DOHH2 (cell line): ENCODE results near the gene ZNF536.

Experiments
- H3F3A ChIP-seq: fragments of 200-600 bp; sonication (generic), shearing (Covaris generic); 2 replicates; pipeline ENCODE4 v1.6.0; 2016; ENCODE audit warnings: antibody characterized with exemption, mild to moderate bottlenecking; ENCODE audit not compliant: control insufficient read depth, insufficient read depth
- H3K27ac ChIP-seq: fragments of 200-600 bp; sonication (generic); 2 replicates; pipeline ENCODE4 v1.5.1; 2014; ENCODE audit warnings: low read depth, mild to moderate bottlenecking, low read length, moderate library complexity
- H3K27me3 ChIP-seq: fragments of 200-600 bp; sonication (generic); 2 replicates; pipeline ENCODE4 v1.6.1; 2014; ENCODE audit warnings: mild to moderate bottlenecking, low read length, mixed read lengths; ENCODE audit not compliant: control insufficient read depth
- H3K36me3 ChIP-seq: fragments of 200-600 bp; sonication (generic); 2 replicates; pipeline ENCODE4 v1.6.1; 2014; ENCODE audit warnings: mild to moderate bottlenecking, low read length, moderate library complexity, mixed read lengths; ENCODE audit not compliant: control insufficient read depth
- H3K4me1 ChIP-seq: fragments of 200-600 bp; sonication (generic); 2 replicates; pipeline ENCODE4 v1.6.1; 2014; ENCODE audit warnings: mild to moderate bottlenecking, low read length, mixed read lengths; ENCODE audit not compliant: control insufficient read depth
- H3K4me2 ChIP-seq: fragments of 200-600 bp; sonication (generic); 2 replicates; pipeline ENCODE4 v1.6.0; 2014; ENCODE audit warnings: mild to moderate bottlenecking, low read length, moderate library complexity
- H3K4me3 ChIP-seq: fragments of 200-600 bp; sonication (generic); 2 replicates; pipeline ENCODE4 v1.5.1; 2014; ENCODE audit warnings: mild to moderate bottlenecking, low read length, mixed read lengths
- H3K79me2 ChIP-seq: fragments of 200-600 bp; sonication (generic); 2 replicates; pipeline ENCODE4 v1.6.1; 2014; ENCODE audit warnings: mild to moderate bottlenecking, low read length, mixed read lengths; ENCODE audit not compliant: control insufficient read depth
- H3K9me2 ChIP-seq: fragments of 200-600 bp; sonication (generic); replicated peaks from 2 replicates; pipeline ENCODE4 v1.6.1; 2014; ENCODE audit warnings: mild to moderate bottlenecking, low read length, mixed read lengths; ENCODE audit not compliant: control insufficient read depth
- H3K9me3 ChIP-seq: fragments of 200-600 bp; sonication (generic); 2 replicates; pipeline ENCODE4 v1.6.1; 2014; ENCODE audit warnings: antibody characterized with exemption, low read length, mixed read lengths; ENCODE audit not compliant: control insufficient read depth, insufficient read depth
- H4K20me1 ChIP-seq: fragments of 200-600 bp; sonication (generic); 2 replicates; pipeline ENCODE4 v1.6.0; 2014; ENCODE audit warnings: low read depth, mild to moderate bottlenecking, antibody characterized with exemption, low read length, moderate library complexity; ENCODE audit not compliant: control insufficient read depth, insufficient read depth
- EZH2phosphoT487 ChIP-seq: fragments of 200-600 bp; sonication (generic); IDR thresholded peaks from 2 replicates; pipeline ENCODE4 v1.6.1; 2017; ENCODE audit warnings: borderline replicate concordance, mild to moderate bottlenecking, antibody characterized with exemption, low read length, moderate library complexity, mixed read lengths
- TF ChIP-seq, protein P1 (sequence below): fragments of 200-600 bp; sonication (generic); IDR thresholded peaks from one replicate; pipeline ENCODE4 v1.5.1; 2014; ENCODE audit warnings: antibody characterized with exemption, mild to moderate bottlenecking, low read depth, low read length; ENCODE audit not compliant: poor library complexity, severe bottlenecking

The ZNF536 gene

DNA sequence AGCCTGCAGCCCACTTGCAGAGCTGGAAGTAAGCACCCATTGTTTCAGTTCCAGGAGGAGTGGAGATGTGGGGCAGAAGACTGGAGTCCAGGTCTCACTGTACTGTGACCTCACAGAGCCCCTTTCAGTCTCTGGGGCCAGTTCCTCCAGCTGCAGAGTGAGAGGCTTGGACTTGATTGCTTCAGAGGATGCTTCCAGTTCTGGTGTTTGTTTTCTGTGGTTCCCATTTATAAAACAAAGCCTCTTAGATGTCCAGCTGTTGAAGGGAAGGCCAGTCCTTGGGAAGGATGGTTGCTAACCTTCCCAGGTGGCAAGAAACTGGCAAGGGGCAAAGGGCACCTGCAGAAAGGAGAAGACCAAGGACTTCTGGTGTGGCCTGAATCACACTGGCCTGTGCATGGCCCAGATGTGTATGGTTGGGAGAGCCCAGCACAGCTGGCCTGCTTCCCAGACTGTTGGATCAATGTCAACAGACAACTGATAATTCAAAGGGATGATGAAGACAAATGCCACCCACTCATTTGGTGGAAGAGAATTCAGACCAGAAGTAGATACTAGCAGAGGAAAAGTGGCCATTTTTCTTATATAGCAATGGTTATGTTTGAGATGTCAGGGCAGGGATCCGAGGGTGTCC, 218.5 kb downstream of the ZNF536 start:
- no peak overlapping the region for H3K4me2 ChIP-seq
- H3K27ac ChIP-seq = no peak overlapping the region
- H3K36me3 ChIP-seq = no peaks in the 10 kb centered on the region
- H3K4me1 ChIP-seq = no peaks in the 10 kb centered on the region
- no peak overlapping the region for H3K4me3 ChIP-seq
- H3K79me2 ChIP-seq = no peaks in the 10 kb centered on the region
- TF ChIP-seq, protein P1, sequence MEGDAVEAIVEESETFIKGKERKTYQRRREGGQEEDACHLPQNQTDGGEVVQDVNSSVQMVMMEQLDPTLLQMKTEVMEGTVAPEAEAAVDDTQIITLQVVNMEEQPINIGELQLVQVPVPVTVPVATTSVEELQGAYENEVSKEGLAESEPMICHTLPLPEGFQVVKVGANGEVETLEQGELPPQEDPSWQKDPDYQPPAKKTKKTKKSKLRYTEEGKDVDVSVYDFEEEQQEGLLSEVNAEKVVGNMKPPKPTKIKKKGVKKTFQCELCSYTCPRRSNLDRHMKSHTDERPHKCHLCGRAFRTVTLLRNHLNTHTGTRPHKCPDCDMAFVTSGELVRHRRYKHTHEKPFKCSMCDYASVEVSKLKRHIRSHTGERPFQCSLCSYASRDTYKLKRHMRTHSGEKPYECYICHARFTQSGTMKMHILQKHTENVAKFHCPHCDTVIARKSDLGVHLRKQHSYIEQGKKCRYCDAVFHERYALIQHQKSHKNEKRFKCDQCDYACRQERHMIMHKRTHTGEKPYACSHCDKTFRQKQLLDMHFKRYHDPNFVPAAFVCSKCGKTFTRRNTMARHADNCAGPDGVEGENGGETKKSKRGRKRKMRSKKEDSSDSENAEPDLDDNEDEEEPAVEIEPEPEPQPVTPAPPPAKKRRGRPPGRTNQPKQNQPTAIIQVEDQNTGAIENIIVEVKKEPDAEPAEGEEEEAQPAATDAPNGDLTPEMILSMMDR = no peak
- TF ChIP-seq EZH2phosphoT487 = no peak
- no peaks in the 10 kb centered on the region for H3K27me3 ChIP-seq
- H3K9me2 ChIP-seq = no peaks in the 10 kb centered on the region
- H3K9me3 ChIP-seq = no peaks in the 10 kb centered on the region
- H3F3A ChIP-seq = no peaks in the 10 kb centered on the region
- no peaks in the 10 kb centered on the region for H4K20me1 ChIP-seq

DNA sequence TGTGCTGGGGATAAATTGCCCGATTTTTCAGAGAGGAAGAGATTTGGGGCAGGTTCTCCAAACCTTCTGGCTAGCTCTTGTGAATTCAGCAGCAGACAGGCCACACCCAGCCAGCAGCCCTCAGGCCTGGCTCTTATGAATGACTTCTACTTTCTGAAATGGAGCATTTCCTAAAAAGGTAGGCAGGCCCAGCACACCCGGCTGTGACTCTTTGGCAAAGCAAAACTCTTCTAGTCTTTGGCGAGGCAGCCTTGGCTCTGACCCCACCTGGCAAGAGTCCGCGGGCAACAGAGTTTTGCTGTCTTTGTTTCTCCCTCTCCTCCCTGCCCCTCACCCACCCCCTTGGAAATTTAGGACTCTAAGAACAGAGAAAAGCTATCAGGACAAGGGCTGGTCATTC, 221.2 kb downstream of the ZNF536 start:
- H3K4me1 ChIP-seq = no peaks in the 10 kb centered on the region
- H3K4me3 ChIP-seq = no peak overlapping the region
- no peaks in the 10 kb centered on the region for H3K9me2 ChIP-seq
- H4K20me1 ChIP-seq = no peaks in the 10 kb centered on the region
- no peaks in the 10 kb centered on the region for H3K9me3 ChIP-seq
- no peaks in the 10 kb centered on the region for H3K36me3 ChIP-seq
- H3K27me3 ChIP-seq = no peaks in the 10 kb centered on the region
- no peak overlapping the region for H3K4me2 ChIP-seq
- no peak for TF ChIP-seq EZH2phosphoT487
- TF ChIP-seq, protein P1 = no peak
- H3K79me2 ChIP-seq = no peaks in the 10 kb centered on the region
- H3F3A ChIP-seq = no peaks in the 10 kb centered on the region
- H3K27ac ChIP-seq = no peak overlapping the region

DNA sequence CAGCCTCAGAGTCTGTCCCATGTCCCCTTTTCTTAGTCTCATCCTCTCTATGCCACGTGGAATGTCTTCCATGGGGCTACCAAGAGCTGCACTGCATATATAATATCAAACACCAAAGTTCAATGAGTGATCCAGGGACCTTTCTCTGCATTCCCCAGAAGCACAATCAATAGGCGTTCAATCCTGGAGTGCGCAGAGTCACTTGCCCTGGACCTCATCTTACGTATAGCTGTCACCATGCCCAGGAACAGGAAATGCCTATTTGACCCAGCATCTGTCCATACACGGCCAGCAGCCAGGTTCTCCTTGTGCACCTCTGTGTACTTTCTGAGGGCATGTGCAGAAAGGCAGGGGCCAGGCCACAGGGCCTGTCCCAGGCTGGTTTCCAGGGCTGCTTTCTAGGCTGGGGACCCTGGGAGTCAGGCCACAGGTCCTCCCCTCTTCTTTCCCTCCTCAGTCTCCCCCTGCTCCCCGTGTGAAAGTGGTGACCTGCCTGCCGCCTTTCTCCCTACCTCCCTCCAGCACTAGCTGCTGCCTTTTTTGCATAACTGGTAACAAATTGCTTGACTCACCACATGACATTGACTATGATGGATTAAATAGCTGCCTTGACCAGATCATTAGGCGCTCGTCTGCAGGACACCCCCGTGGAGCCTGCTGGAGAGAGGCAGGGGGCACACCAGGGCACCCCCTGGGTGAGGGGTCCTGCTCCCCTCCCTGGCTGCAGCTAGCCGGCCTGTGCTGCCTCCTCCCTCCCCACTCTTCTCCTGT, 222.0 kb downstream of the ZNF536 start:
- no peaks in the 10 kb centered on the region for H3K36me3 ChIP-seq
- H3K79me2 ChIP-seq = no peaks in the 10 kb centered on the region
- H3K27ac ChIP-seq = no peak overlapping the region
- no peaks in the 10 kb centered on the region for H3K9me3 ChIP-seq
- H3K4me1 ChIP-seq = no peaks in the 10 kb centered on the region
- no peaks in the 10 kb centered on the region for H3K9me2 ChIP-seq
- H3F3A ChIP-seq = no peaks in the 10 kb centered on the region
- H4K20me1 ChIP-seq = no peaks in the 10 kb centered on the region
- H3K27me3 ChIP-seq = no peaks in the 10 kb centered on the region
- no peak overlapping the region for H3K4me2 ChIP-seq
- TF ChIP-seq, protein P1 = no peak
- no peak for TF ChIP-seq EZH2phosphoT487
- H3K4me3 ChIP-seq = no peak overlapping the region
